Measurements from ENCODE around the gene KDM2A.
A peak's percentile ranks its signal among the peaks of the same experiment; 100 is the strongest.
"Not testable (repeated sequence)": the region's sequence is repeated elsewhere in the genome, so short reads cannot be mapped to it uniquely, and the experiment has no call there.

Gene KDM2A

GRCh38 chr11:67230886-67231285 is 111.8 kb downstream of the KDM2A start:
- Histone ChIP-seq H3K9me3 (ENCODE audit: control insufficient read depth, low read length) (no peaks in the 10 kb centered on the region), H3K27me3 (ENCODE audit: control insufficient read depth in 1 of 2, insufficient read depth in 1 of 2, low read length in 2 of 2) (no peaks in the 10 kb centered on the region), H3K23ac (ENCODE audit: low read length in 2 of 2) (no peak overlapping the region), H2AK5ac (ENCODE audit: low read length, severe bottlenecking) (no peak overlapping the region), H2BK15ac (ENCODE audit: low read depth, poor library complexity, severe bottlenecking) (no peak overlapping the region), H3K4me2 (ENCODE audit: low read length, poor library complexity, severe bottlenecking) (no peak overlapping the region), H3K4me3 (ENCODE audit: insufficient read depth in 1 of 2, low read depth in 1 of 2, low read length in 2 of 2) (no peak overlapping the region), H3K27ac (ENCODE audit: low read length, poor library complexity, severe bottlenecking) (no peak overlapping the region), H4K91ac (ENCODE audit: low read length) (no peak overlapping the region), H2BK12ac (ENCODE audit: low read length in 2 of 2) (no peak overlapping the region), H3K9ac (ENCODE audit: low read length) (no peak overlapping the region), H3K14ac (ENCODE audit: low read length in 2 of 2) (no peak overlapping the region), H2AFZ (ENCODE audit: low read depth, low read length) (no peak overlapping the region), H2BK120ac (ENCODE audit: low read depth, low read length) (no peak overlapping the region), H3K4me1 (ENCODE audit: control insufficient read depth, insufficient read depth, low read depth, low read length) (peaks cover 12% of the 10 kb centered on the region), H3K79me1 (replicated peaks; ENCODE audit: low read length, poor library complexity, severe bottlenecking) (peaks cover 15% of the 10 kb centered on the region), H3K18ac (ENCODE audit: low read depth in 1 of 2, low read length in 2 of 2) (no peak overlapping the region), H3K4ac (ENCODE audit: low read depth in 1 of 2, low read length in 2 of 2) (no peak overlapping the region), H2BK5ac (ENCODE audit: low read depth, low read length, poor library complexity, severe bottlenecking) (no peak overlapping the region), H4K8ac (ENCODE audit: low read length) (no peak overlapping the region), H3K36me3 (ENCODE audit: control insufficient read depth in 1 of 2, insufficient read depth in 2 of 2, low read depth in 1 of 2, low read length in 2 of 2) (peaks cover 31 to 70% of the 10 kb centered on the region in 2 experiments)
- 86% methylated on average over 1 of the region's 1 CpG for WGBS
- DNase-seq: no peak

- Histone ChIP-seq H2BK120ac (ENCODE audit: low read depth, low read length) (no peak overlapping the region), H3K27ac (ENCODE audit: low read length, poor library complexity, severe bottlenecking) (no peak overlapping the region), H3K4me3 (ENCODE audit: insufficient read depth in 1 of 2, low read depth in 1 of 2, low read length in 2 of 2) (no peak overlapping the region), H3K4me2 (ENCODE audit: low read length, poor library complexity, severe bottlenecking) (no peak overlapping the region), H2AK5ac (ENCODE audit: low read length, severe bottlenecking) (no peak overlapping the region), H4K8ac (ENCODE audit: low read length) (no peak overlapping the region), H2BK5ac (ENCODE audit: low read depth, low read length, poor library complexity, severe bottlenecking) (no peak overlapping the region), H3K27me3 (ENCODE audit: control insufficient read depth in 1 of 2, insufficient read depth in 1 of 2, low read length in 2 of 2) (no peaks in the 10 kb centered on the region), H3K9me3 (ENCODE audit: control insufficient read depth, low read length) (no peaks in the 10 kb centered on the region), H3K36me3 (ENCODE audit: control insufficient read depth in 1 of 2, insufficient read depth in 2 of 2, low read depth in 1 of 2, low read length in 2 of 2) (peaks cover 20 to 56% of the 10 kb centered on the region in 2 experiments), H2BK12ac (ENCODE audit: low read length in 2 of 2) (no peak overlapping the region), H2AFZ (ENCODE audit: low read depth, low read length) (no peak overlapping the region), H3K4ac (ENCODE audit: low read depth in 1 of 2, low read length in 2 of 2) (no peak overlapping the region), H3K14ac (ENCODE audit: low read length in 2 of 2) (no peak overlapping the region), H3K23ac (ENCODE audit: low read length in 2 of 2) (no peak overlapping the region), H4K91ac (ENCODE audit: low read length) (no peak overlapping the region), H3K18ac (ENCODE audit: low read depth in 1 of 2, low read length in 2 of 2) (no peak overlapping the region), H3K4me1 (ENCODE audit: control insufficient read depth, insufficient read depth, low read depth, low read length) (peaks cover 5% of the 10 kb centered on the region), H3K79me1 (replicated peaks; ENCODE audit: low read length, poor library complexity, severe bottlenecking) (peaks cover 17% of the 10 kb centered on the region), H2BK15ac (ENCODE audit: low read depth, poor library complexity, severe bottlenecking) (no peak overlapping the region), H3K9ac (ENCODE audit: low read length) (no peak overlapping the region)
- WGBS: 96% methylated on average over 4 of the region's 7 CpGs
- no peak for DNase-seq
Observed at GRCh38 chr11:67233584-67234190, 114.6 kb downstream of the KDM2A start.

- not testable (repeated sequence) for H3K4me3 ChIP-seq (ENCODE audit: insufficient read depth in 1 of 2, low read depth in 1 of 2, low read length in 2 of 2); H2AK5ac ChIP-seq (ENCODE audit: low read length, severe bottlenecking); H3K9ac ChIP-seq (ENCODE audit: low read length); H3K27me3 ChIP-seq (ENCODE audit: control insufficient read depth in 1 of 2, insufficient read depth in 1 of 2, low read length in 2 of 2); H2BK12ac ChIP-seq (ENCODE audit: low read length in 2 of 2); H3K18ac ChIP-seq (ENCODE audit: low read depth in 1 of 2, low read length in 2 of 2); H2BK5ac ChIP-seq (ENCODE audit: low read depth, low read length, poor library complexity, severe bottlenecking); DNase-seq; H3K9me3 ChIP-seq (ENCODE audit: control insufficient read depth, low read length); H3K4me2 ChIP-seq (ENCODE audit: low read length, poor library complexity, severe bottlenecking); H2BK120ac ChIP-seq (ENCODE audit: low read depth, low read length); H3K4ac ChIP-seq (ENCODE audit: low read depth in 1 of 2, low read length in 2 of 2); H4K91ac ChIP-seq (ENCODE audit: low read length); H2AFZ ChIP-seq (ENCODE audit: low read depth, low read length); H4K8ac ChIP-seq (ENCODE audit: low read length); H2BK15ac ChIP-seq (ENCODE audit: low read depth, poor library complexity, severe bottlenecking); H3K23ac ChIP-seq (ENCODE audit: low read length in 2 of 2); H3K27ac ChIP-seq (ENCODE audit: low read length, poor library complexity, severe bottlenecking)
- WGBS: 100% methylated on average over 5 of the region's 8 CpGs
- peaks cover 16 to 48% of the 10 kb centered on the region in 2 experiments for H3K36me3 ChIP-seq (ENCODE audit: control insufficient read depth in 1 of 2, insufficient read depth in 2 of 2, low read depth in 1 of 2, low read length in 2 of 2)
- H3K79me1 ChIP-seq (replicated peaks; ENCODE audit: low read length, poor library complexity, severe bottlenecking): peaks cover 16% of the 10 kb centered on the region
- peaks cover 13% of the 10 kb centered on the region for H3K4me1 ChIP-seq (ENCODE audit: control insufficient read depth, insufficient read depth, low read depth, low read length)
- H3K14ac ChIP-seq (ENCODE audit: low read length in 2 of 2): peak overlapping the region in 1 of 2 experiments; percentile 65
Observed at GRCh38 chr11:67234571-67234970, 115.5 kb downstream of the KDM2A start.

- Histone ChIP-seq H3K4me1 (ENCODE audit: control insufficient read depth, insufficient read depth, low read depth, low read length) (peaks cover 13% of the 10 kb centered on the region), H3K4me3 (ENCODE audit: insufficient read depth in 1 of 2, low read depth in 1 of 2, low read length in 2 of 2) (no peak overlapping the region), H3K18ac (ENCODE audit: low read depth in 1 of 2, low read length in 2 of 2) (no peak overlapping the region), H2BK15ac (ENCODE audit: low read depth, poor library complexity, severe bottlenecking) (no peak overlapping the region), H2AFZ (ENCODE audit: low read depth, low read length) (no peak overlapping the region), H3K36me3 (ENCODE audit: control insufficient read depth in 1 of 2, insufficient read depth in 2 of 2, low read depth in 1 of 2, low read length in 2 of 2) (peaks cover 4 to 24% of the 10 kb centered on the region in 2 experiments), H3K23ac (ENCODE audit: low read length in 2 of 2) (no peak overlapping the region), H3K9ac (ENCODE audit: low read length) (no peak overlapping the region), H4K91ac (ENCODE audit: low read length) (no peak overlapping the region), H2BK12ac (ENCODE audit: low read length in 2 of 2) (no peak overlapping the region), H3K14ac (ENCODE audit: low read length in 2 of 2) (no peak overlapping the region), H3K9me3 (ENCODE audit: control insufficient read depth, low read length) (no peaks in the 10 kb centered on the region), H2AK5ac (ENCODE audit: low read length, severe bottlenecking) (no peak overlapping the region), H3K27me3 (ENCODE audit: control insufficient read depth in 1 of 2, insufficient read depth in 1 of 2, low read length in 2 of 2) (no peaks in the 10 kb centered on the region), H3K27ac (ENCODE audit: low read length, poor library complexity, severe bottlenecking) (no peak overlapping the region), H2BK120ac (ENCODE audit: low read depth, low read length) (no peak overlapping the region), H3K79me1 (replicated peaks; ENCODE audit: low read length, poor library complexity, severe bottlenecking) (peaks cover 11% of the 10 kb centered on the region), H3K4me2 (ENCODE audit: low read length, poor library complexity, severe bottlenecking) (no peak overlapping the region), H3K4ac (ENCODE audit: low read depth in 1 of 2, low read length in 2 of 2) (no peak overlapping the region), H2BK5ac (ENCODE audit: low read depth, low read length, poor library complexity, severe bottlenecking) (no peak overlapping the region), H4K8ac (ENCODE audit: low read length) (no peak overlapping the region)
- WGBS: no CpG with 5 or more reads among the region's 1 CpG
- DNase-seq: no peak
Observed at GRCh38 chr11:67237574-67237973, 118.5 kb downstream of the KDM2A start.

Data from mesenchymal stem cell (in vitro differentiated cells and primary cell).